VCaP (cell line): Measurements from ENCODE around the gene HMGB4.

Source experiments
- H3K27ac ChIP-seq: fragments of 450-650 bp; 2 replicates; pipeline ENCODE4 v1.5.1; 2017
- CTCF ChIP-seq: fragments of 450-650 bp; conservative IDR thresholded peaks from 2 replicates; pipeline ENCODE4 v1.5.1; 2017; ENCODE audit warnings: mild to moderate bottlenecking, moderate library complexity

Gene HMGB4

GRCh38 chr1:33895976-33896375, 32.1 kb downstream of the HMGB4 start:
- TF ChIP-seq CTCF: no peak
- no peak overlapping the region for H3K27ac ChIP-seq

- TF ChIP-seq CTCF: no peak
Observed at GRCh38 chr1:33897092-33897725, 33.3 kb downstream of the HMGB4 start.

GRCh38 chr1:33898406-33898805, 34.5 kb downstream of the HMGB4 start:
- no peak overlapping the region for H3K27ac ChIP-seq
- TF ChIP-seq CTCF: no peak

More at GRCh38 chr1:33897092-33897725, 33.3 kb downstream of the HMGB4 start:
- no peak overlapping the region for H3K27ac ChIP-seq

- TF ChIP-seq CTCF: no peak
Observed at GRCh38 chr1:33898881-33899280, 35.0 kb downstream of the HMGB4 start.

GRCh38 chr1:33899746-33900145, 35.9 kb downstream of the HMGB4 start:
- H3K27ac ChIP-seq: no peak overlapping the region
- TF ChIP-seq CTCF: no peak

More at GRCh38 chr1:33898881-33899280, 35.0 kb downstream of the HMGB4 start:
- no peak overlapping the region for H3K27ac ChIP-seq

- TF ChIP-seq CTCF: no peak
Observed at GRCh38 chr1:33902486-33903209, 38.8 kb downstream of the HMGB4 start.

GRCh38 chr1:33903210-33903589, 39.3 kb downstream of the HMGB4 start:
- TF ChIP-seq CTCF: no peak

More at GRCh38 chr1:33902486-33903209, 38.8 kb downstream of the HMGB4 start:
- H3K27ac ChIP-seq: peak overlapping the region; percentile 63

More at GRCh38 chr1:33903210-33903589, 39.3 kb downstream of the HMGB4 start:
- peak overlapping the region; percentile 63 for H3K27ac ChIP-seq
